ENCODE data around the gene MAP4K4. TPM values are rescaled to one million over a fixed set of nuclear protein-coding genes. Genes with fewer than 3 reads are reported as not detected.

MAP4K4 gene
- total RNA-seq, 2 donors from 2014 or later = 47.5 to 50.4 TPM

GRCh38 chr2:101665312-101665711 is 32.2 kb upstream of the MAP4K4 start:
- no peaks in the 10 kb centered on the region for H3K4me1 ChIP-seq
- no peaks in the 10 kb centered on the region for H3K9me3 ChIP-seq
- TF ChIP-seq CTCF (IDR thresholded peaks at IDR 0.05) = no peak
- no peak overlapping the region for H3K4me3 ChIP-seq
- H3K27me3 ChIP-seq = no peaks in the 10 kb centered on the region
- no peaks in the 10 kb centered on the region for H3K36me3 ChIP-seq
- no peak for DNase-seq (ENCODE audit: low spot score)
- no peak overlapping the region for H3K27ac ChIP-seq

GRCh38 chr2:101667823-101668222 is 29.7 kb upstream of the MAP4K4 start:
- H3K4me3 ChIP-seq = no peak overlapping the region
- H3K4me1 ChIP-seq = no peaks in the 10 kb centered on the region
- H3K36me3 ChIP-seq = no peaks in the 10 kb centered on the region
- no peak for DNase-seq (ENCODE audit: low spot score)
- no peaks in the 10 kb centered on the region for H3K27me3 ChIP-seq
- H3K9me3 ChIP-seq = peaks cover 5 to 12% of the 10 kb centered on the region in 2 donors
- no peak overlapping the region for H3K27ac ChIP-seq
- no peak for TF ChIP-seq CTCF (IDR thresholded peaks at IDR 0.05)

- Histone ChIP-seq H3K4me3 (no peak overlapping the region), H3K9me3 (peaks cover 5 to 12% of the 10 kb centered on the region in 2 donors), H3K36me3 (no peaks in the 10 kb centered on the region), H3K27ac (no peak overlapping the region), H3K4me1 (no peaks in the 10 kb centered on the region), H3K27me3 (no peaks in the 10 kb centered on the region)
- DNase-seq (ENCODE audit: low spot score) = no peak
- no peak for TF ChIP-seq CTCF (IDR thresholded peaks at IDR 0.05)
Measured at GRCh38 chr2:101672047-101672446, 25.5 kb upstream of the MAP4K4 start.

GRCh38 chr2:101673920-101674319 is 23.6 kb upstream of the MAP4K4 start:
- no peak for TF ChIP-seq CTCF (IDR thresholded peaks at IDR 0.05)
- DNase-seq (ENCODE audit: low spot score) = no peak
- H3K27me3 ChIP-seq = no peaks in the 10 kb centered on the region
- H3K4me1 ChIP-seq = no peaks in the 10 kb centered on the region
- peaks cover 5 to 12% of the 10 kb centered on the region in 2 donors for H3K9me3 ChIP-seq
- no peak overlapping the region for H3K27ac ChIP-seq
- H3K36me3 ChIP-seq = no peaks in the 10 kb centered on the region
- H3K4me3 ChIP-seq = no peak overlapping the region

GRCh38 chr2:101675512-101675911 is 22.0 kb upstream of the MAP4K4 start:
- TF ChIP-seq CTCF (IDR thresholded peaks at IDR 0.05) = no peak
- no peak overlapping the region for H3K4me3 ChIP-seq
- H3K4me1 ChIP-seq = no peaks in the 10 kb centered on the region
- peaks cover 5 to 12% of the 10 kb centered on the region in 2 donors for H3K9me3 ChIP-seq
- DNase-seq (ENCODE audit: low spot score) = no peak
- no peaks in the 10 kb centered on the region for H3K27me3 ChIP-seq
- no peaks in the 10 kb centered on the region for H3K36me3 ChIP-seq
- H3K27ac ChIP-seq = no peak overlapping the region

- Histone ChIP-seq H3K36me3 (no peaks in the 10 kb centered on the region), H3K4me1 (no peaks in the 10 kb centered on the region), H3K4me3 (no peak overlapping the region), H3K27me3 (no peaks in the 10 kb centered on the region), H3K9me3 (peaks cover 5 to 10% of the 10 kb centered on the region in 2 donors), H3K27ac (no peak overlapping the region)
- no peak for TF ChIP-seq CTCF (IDR thresholded peaks at IDR 0.05)
- no peak for DNase-seq (ENCODE audit: low spot score)
Measured at GRCh38 chr2:101676674-101677073, 20.8 kb upstream of the MAP4K4 start.

Measured in right atrium auricular region (tissue), 2 donors.